Measurements from ENCODE around the gene CNBD2.
"Not testable (repeated sequence)": the region's sequence is repeated elsewhere in the genome, so short reads cannot be mapped to it uniquely, and the experiment has no call there.

The CNBD2 gene

GRCh38 chr20:35942243-35942642, 26.1 kb upstream of the CNBD2 start:
- H3K4me3 ChIP-seq (ENCODE audit: control insufficient read depth, low read depth, low read length) = no peak overlapping the region
- no peak for TF ChIP-seq CTCF (IDR thresholded peaks at IDR 0.05; ENCODE audit: control insufficient read depth, insufficient read depth, low read depth, low read length, missing control alignments)
- no peak for DNase-seq (ENCODE audit: low read depth)

- no peak overlapping the region for H3K4me3 ChIP-seq (ENCODE audit: control insufficient read depth, low read depth, low read length)
- TF ChIP-seq CTCF (IDR thresholded peaks at IDR 0.05; ENCODE audit: control insufficient read depth, insufficient read depth, low read depth, low read length, missing control alignments) = peak; percentile 52
- no peak for DNase-seq (ENCODE audit: low read depth)
Observed at GRCh38 chr20:35947489-35947888, 20.9 kb upstream of the CNBD2 start.

GRCh38 chr20:35947907-35948306, 20.5 kb upstream of the CNBD2 start:
- TF ChIP-seq CTCF (IDR thresholded peaks at IDR 0.05; ENCODE audit: control insufficient read depth, insufficient read depth, low read depth, low read length, missing control alignments) = no peak
- H3K4me3 ChIP-seq (ENCODE audit: control insufficient read depth, low read depth, low read length) = no peak overlapping the region

GRCh38 chr20:35950093-35950492, 18.3 kb upstream of the CNBD2 start:
- DNase-seq (ENCODE audit: low read depth) = no peak
- no peak overlapping the region for H3K4me3 ChIP-seq (ENCODE audit: control insufficient read depth, low read depth, low read length)
- TF ChIP-seq CTCF (IDR thresholded peaks at IDR 0.05; ENCODE audit: control insufficient read depth, insufficient read depth, low read depth, low read length, missing control alignments) = no peak

More at GRCh38 chr20:35947907-35948306, 20.5 kb upstream of the CNBD2 start:
- no peak for DNase-seq (ENCODE audit: low read depth)

GRCh38 chr20:35952080-35952479, 16.3 kb upstream of the CNBD2 start:
- not testable (repeated sequence) for DNase-seq (ENCODE audit: low read depth); H3K4me3 ChIP-seq (ENCODE audit: control insufficient read depth, low read depth, low read length)

- peak overlapping the region; percentile 91 for H3K4me3 ChIP-seq (ENCODE audit: control insufficient read depth, low read depth, low read length)
- DNase-seq (ENCODE audit: low read depth) = no peak
- TF ChIP-seq CTCF (IDR thresholded peaks at IDR 0.05; ENCODE audit: control insufficient read depth, insufficient read depth, low read depth, low read length, missing control alignments) = no peak
Observed at GRCh38 chr20:35952480-35953386, 15.7 kb upstream of the CNBD2 start.

- no peak for DNase-seq (ENCODE audit: low read depth)
- no peak for TF ChIP-seq CTCF (IDR thresholded peaks at IDR 0.05; ENCODE audit: control insufficient read depth, insufficient read depth, low read depth, low read length, missing control alignments)
- peak overlapping the region; percentile 91 for H3K4me3 ChIP-seq (ENCODE audit: control insufficient read depth, low read depth, low read length)
Observed at GRCh38 chr20:35953387-35954199, 14.8 kb upstream of the CNBD2 start.
